Ramos (cell line): ENCODE measurements around the gene CENPO.

Experiments
- in situ Hi-C: fragments of 300-500 bp; cut with MboI; formaldehyde crosslinking; loops from one replicate; pipeline ENCODE4 v1.14.3; 2022; ENCODE audit warnings: low sequenced_read_pairs; ENCODE audit not compliant: unreplicated experiment

CENPO gene

DNA sequence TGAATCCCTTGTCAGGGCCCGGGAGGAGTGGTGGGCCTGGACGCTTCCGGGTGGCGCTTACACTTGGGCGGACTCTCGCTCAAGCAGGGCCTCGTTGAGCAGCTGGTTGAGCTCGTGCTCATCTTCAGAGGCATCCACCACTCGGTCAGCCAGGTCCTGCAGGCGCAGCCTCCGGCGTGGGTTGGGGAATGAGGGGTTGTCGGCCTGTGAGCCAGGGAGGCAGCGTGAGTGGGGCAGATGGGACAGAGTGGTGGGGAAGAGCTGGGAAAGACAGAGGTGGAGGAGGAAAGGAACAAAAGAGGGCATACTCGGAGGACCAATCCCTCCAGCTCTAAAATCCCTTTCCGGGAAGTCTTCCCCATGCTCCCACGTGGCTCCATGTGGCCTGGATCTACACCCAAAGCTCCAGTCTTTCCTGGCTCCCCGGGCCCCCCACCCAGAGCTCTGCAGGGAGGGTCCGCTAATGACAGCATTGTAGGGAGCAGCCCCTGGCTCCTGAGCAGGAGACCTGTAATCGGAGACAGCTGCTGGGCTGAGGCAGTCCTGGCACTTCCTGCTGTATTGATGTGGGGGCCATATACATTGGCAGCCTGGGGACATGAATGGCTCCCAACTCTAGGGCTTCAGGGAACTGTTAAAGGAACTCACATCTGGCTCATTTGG is 41.6 kb downstream of the CENPO start:
- in situ Hi-C loops, result loop anchor here (10.0 kb wide), 1 partner anchor 420 kb away; no protein-coding TSS in a partner anchor

DNA sequence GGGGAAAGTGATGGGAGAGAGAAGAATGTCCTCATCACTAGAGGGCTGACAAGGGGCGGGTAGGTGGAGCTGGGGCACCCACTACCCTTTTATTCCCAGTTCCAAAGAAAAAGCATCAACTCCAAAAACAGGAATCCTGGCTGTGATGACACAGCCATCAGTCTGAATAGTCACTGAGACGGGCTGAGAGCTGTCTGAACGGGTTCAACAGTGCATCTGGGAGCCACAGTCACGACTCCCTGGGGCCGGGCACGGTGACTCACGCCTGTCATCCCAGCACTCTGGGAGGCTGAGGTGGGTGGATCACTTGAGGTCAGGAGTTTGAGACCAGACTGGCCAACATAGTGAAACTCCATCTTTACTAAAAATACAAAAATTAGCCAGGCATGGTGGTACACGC is 42.2 kb downstream of the CENPO start:
- in situ Hi-C loops, result loop anchor here (10.0 kb wide), 1 partner anchor 421 kb away; no protein-coding TSS in a partner anchor

DNA sequence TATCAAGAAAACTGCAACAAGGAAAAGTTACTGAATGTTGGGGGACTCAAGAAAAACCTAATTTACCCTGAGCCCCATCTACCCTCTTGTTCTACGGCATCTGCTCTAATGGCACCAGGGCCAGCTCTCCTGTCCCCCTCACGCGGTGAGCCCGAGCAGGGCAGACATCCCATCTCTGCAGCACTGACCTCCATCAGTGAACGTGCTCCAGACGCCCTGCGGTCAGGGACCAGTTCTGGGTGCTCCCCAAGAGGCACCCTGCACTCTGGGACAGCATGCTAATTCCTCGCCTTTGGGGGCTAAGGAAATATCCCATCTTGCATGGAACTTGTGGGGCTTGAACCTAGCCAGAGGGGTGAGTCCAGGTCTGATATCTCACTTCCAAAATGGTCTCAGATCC is 43.0 kb downstream of the CENPO start:
- in situ Hi-C loops, result loop anchor here (10.0 kb wide), 1 partner anchor 421 kb away; no protein-coding TSS in a partner anchor

DNA sequence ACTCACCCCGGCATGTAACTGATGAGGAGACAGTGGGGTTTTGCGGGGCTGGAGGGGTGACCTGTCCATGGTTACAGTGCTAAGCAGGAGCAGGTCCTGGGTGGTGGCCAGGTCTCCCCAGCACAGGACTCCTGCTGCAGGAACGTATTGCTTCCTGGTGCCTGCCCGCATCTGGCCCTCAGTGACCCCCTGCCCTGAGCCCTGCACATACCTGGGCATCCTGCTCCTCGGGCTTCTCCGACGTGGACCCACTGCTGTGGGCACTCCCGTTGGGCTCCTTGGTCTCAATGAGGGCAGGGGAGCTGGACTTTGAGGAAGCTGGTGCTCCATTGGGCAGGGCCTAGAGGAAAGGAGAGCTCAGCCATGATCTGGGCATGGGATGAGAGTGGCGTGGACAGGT is 43.5 kb downstream of the CENPO start:
- in situ Hi-C loops, result loop anchor here (10.0 kb wide), 1 partner anchor 422 kb away; no protein-coding TSS in a partner anchor

DNA sequence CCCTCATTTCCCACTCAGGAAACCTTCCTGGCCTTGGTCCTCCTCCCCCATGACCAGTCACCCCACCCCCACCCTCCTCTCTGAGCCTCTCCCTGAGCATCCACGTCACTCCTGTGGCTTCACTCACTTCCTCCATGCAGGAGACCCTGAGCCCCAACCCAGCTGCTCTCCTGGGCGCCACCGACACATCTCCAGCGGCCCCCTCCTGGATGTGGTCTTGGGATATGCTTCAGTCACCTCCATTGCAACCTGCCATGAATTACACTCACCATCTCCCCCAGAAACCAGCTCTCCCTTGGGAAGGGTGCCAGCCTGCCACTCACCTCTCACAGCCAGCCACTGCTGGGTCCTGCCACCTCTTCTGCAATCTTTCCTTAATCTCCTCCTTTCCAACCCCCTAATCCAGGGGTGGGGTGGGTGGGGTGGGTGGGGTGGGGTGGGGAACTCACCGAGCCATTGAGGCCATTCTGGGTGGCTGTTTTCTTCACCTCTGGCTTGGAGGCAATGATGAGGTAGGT is 44.8 kb downstream of the CENPO start:
- in situ Hi-C loops, result loop anchor here (10.0 kb wide), 1 partner anchor 423 kb away; no protein-coding TSS in a partner anchor

DNA sequence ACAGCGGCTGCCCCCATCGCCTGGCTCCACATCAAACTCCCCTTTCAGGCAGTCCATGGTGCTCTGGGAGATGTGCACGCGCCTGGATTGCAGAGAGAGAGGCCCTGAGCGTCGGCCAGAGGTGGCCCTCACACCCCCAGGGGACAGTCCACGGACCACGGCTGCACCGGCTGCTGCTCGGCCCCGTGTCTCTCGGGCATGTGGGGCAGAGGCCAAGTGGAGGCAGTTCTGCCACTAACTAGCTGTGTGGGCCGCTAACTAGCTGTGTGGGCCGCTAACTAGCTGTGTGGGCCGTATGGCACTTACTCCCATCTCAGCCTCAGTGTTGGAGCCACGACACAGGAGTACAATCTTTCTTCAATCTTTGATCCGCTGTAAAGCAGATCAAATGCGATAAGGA is 45.3 kb downstream of the CENPO start:
- in situ Hi-C loops, result loop anchor here (10.0 kb wide), 1 partner anchor 424 kb away; no protein-coding TSS in a partner anchor

DNA sequence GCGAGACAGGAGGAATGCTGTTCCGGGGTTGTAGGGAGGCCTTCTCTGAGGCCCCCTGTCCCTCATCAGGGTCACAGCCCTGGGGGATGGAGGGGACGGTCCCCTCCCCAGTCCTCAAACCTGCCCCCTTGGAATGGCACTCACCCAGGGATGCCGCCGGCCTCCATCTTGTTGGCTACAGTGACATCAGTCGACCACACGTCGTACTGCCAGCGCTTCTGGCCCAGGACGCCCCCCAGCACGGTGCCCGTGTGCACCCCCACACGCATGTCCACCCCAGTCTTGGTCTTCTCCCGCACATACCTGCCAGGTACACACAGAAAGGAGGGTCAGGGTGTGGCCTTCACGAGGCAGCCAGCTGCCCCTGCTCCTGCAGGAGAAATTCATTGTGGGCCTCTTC is 46.5 kb downstream of the CENPO start:
- in situ Hi-C loops, result loop anchor here (10.0 kb wide), 1 partner anchor 425 kb away; no protein-coding TSS in a partner anchor

DNA sequence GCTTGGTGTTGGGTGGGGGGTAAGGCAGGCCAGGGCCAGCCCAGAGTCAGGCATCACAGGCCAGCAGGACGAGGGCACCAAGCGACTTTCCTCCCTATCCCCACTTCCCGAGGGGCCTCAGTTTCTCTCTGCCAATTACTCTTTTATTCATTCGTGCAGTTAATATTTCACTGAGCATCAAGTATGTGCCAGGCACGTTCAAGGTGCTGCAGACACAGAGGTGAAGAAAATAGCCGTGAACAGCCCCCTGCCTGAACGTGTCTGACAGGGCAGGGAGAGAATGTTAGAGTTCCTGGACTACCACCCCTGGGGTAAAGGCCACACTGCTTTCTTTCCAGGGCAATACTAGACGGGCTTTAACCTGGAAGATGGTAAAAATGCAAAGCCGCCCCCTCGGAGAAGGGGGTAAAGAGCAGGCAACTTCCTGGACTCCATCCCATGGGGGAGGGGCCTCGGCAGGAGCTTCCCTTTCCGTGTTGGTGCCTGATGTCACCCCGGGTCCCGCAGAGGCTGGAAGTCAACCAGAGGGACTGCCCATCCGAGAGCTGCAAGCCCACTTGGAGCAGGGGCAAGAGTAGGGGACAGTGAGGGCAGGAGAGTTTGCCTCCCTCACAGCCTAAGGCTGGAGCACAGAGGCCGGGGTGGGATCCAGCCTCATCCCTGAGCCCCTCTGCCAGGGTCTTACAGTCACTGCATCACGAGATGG is 47.1 kb downstream of the CENPO start:
- in situ Hi-C loops, result no loop called here

DNA sequence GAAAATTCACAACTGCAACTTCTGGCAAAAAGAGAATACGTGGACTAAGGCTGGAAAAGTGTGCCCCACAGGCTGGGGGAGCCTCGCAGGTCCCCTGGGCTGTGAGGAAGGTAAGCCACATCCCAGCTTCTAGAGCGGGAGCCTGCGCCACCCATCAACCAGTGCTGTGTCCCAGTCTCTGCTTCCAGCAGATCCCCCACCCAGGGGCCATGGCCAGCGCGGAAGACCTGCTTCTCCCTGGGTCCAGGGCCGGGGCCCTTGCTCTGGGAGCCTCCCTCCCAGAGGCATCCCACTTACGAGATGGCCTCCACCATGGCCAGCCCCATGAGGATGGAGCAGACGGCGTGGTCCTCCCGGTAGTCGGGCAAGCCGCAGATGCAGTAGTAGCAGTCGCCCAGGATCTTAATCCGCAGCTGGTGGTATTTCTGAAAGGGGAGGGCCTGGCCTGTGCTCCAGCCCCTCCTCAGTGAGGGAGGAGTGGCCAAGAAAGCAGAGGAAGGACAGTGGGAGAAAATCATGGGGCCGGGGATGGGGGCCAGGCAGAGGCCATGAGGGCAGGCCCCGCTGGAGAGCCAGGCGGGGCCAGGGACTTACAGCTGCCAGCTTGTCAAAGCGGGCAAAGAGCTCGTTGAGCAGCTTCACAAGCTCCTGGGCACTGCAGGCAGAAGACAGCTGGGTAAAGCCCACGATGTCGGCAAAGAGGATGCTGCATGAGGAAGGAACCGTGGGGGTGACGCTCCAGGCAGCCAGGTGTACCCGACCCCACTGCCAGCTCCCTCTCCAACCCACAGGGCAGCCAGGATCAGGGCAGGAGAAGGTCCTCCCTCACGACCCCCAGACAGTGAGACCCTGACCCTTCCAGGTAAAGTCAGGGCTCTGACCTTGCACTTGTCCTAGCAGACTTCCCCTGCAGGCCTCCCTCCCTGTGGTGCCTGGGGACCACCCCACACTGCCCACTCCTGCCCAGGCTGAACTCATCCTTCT is 48.0 kb downstream of the CENPO start:
- in situ Hi-C loops, result no loop called here

DNA sequence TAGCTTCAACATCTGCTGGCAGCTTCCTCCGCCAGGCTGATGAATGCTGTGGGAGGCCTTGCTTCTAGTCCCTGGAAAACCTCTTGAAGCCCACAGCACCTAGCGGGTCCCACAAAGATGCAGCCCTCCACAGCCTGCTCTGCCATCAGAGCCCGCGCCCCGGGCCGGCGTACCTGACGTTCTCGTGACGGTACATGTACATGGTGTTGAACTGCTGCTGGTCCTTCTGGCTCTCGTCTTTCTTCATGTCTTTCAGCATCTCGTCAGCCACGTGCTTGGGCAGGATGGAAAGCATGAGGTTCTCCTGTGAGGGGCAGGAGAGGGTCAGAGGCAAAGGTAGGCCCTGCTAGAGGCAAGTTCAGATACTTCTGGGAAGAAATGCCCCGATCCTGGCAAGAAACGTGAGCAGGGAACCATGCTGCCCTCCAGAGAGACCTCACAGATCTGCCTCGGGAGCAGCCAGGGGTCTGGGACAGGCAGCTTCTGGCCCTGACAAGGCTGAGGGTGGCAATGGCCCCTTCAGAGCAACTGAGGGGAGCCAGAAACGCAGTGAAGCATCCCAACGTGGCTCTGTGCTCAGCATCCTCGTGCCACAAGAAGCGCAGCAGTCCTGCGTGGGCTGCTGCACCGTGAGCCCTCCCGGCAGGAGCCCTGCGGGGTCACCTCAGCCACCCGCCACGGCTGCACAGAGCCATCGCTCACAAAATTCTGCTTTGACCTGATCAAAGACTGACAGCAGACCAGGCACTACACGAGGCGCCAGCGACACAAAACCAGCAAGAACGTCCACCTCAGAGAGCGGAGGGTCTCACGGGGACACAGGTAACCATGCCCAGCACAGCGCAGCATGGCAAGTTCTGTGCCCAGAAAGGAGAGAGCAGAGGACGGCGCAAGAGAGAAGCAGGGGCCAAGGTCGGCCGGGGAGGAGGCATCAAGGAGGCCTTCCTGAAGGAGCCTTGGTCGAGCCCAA is 49.1 kb downstream of the CENPO start:
- in situ Hi-C loops, result no loop called here

DNA sequence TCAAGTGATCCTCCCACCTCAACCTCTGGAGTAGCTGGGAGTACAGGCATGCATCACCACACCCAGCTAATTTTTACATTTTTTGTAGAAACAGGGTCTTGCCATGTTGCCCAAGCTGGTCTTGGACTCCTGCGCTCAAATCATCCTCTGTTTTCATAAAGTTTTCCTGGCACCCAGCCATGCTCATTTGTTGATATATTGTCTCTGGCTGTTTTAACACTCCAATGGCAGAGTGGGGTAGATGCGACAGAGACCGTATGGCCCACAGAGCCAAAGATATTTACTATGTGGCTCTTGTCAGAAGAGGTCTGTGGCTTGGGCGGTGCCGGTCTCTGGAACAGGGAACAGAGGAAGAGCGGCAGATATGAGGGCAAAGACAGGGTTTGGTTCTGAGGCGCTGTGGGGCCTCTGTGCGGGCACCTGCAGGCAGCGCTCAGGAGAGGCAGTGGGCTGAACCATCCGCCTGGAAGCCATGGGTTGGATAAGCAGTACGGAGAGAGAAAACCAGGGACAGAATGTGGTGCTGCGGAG is 50.2 kb downstream of the CENPO start:
- in situ Hi-C loops, result no loop called here

DNA sequence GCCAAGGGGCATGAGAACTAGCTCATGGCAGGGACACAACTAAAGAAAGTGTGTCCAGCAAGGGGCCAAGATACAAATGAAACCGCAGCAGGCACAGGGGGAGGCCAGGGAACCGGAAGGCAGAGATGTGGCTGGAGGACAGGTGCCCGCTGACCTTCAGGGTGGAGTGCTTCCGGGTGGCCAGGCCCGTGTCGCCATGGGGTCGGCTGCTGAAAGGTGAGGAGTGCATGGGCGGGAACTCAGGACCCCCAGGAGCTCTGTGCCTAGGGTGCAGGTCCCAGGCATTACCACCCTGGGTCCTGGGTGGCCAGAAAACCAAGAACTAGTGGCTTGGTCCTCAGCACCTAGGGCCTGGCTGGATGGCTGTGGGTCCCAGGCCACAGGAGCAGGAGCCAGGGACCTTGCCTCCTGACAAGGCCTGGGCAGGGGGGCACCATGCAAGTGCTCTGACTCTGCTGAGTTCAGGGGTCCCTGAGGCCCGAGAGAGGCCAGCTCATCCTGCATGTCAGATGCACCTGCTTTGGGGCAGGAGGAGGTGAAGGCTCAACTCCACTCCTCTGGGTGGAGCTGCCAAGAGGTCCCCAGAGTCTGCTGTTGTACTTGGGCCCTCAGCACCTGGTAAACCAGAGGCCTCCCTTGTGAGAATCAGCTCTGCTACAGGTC is 50.9 kb downstream of the CENPO start:
- in situ Hi-C loops, result no loop called here

DNA sequence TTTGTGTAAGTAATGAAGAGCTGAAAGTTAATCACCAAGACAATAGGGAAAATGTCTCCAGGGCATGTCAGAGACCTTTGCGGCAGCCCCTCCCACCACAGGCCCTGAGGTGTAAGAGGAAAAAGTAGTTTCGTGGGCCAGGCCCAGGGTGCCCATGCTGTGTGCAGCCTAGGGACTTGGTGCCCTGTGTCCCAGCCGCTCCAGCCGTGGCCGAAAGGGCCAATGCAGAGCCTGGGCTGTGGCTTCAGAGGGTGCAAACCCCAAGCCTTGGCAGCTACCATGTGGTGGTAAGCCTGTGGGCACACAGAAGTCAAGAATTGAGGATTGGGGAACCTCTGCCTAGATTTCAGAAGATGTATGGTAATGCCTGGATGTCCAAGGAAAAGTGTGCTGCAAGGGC is 52.5 kb downstream of the CENPO start:
- in situ Hi-C loops, result no loop called here

DNA sequence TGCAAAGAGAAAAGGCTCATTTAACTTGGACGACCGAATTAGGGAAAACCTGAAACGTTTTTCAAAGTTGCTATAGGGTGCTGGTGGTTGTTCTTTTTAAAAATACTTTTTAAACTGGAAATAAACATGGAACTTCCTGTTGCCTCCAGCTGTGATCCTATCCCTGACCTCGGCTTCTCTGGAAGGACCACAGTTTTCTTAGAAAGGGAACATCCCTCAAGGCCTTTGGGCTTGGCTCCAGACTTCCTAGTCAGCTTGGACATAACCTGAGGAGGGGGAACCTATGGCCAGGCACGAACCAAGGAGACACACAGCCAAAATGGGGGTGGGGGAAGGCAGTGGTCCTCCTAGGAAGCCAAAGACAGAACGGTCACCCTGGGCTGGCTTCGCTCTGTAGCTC is 57.7 kb downstream of the CENPO start:
- in situ Hi-C loops, result no loop called here

DNA sequence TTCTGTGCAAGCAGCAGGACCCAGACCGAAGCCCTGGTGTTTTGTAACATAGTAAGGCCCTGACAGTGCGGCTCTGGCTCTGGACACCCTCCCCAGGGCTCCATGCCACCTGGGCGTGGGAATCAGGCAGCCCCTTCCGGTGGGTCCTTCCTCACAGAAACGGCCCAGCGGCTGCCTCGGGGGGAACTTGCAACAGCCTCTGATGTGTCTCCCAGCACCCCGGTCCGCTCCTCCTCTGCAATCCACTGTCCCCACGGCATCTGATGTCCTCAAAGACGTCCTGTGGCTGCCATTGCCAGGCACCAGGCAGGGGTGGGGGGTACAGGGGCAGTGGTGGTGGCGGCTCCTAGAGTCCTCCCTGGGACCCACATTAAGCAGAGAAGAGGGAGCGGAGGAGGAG is 58.8 kb downstream of the CENPO start:
- in situ Hi-C loops, result no loop called here

DNA sequence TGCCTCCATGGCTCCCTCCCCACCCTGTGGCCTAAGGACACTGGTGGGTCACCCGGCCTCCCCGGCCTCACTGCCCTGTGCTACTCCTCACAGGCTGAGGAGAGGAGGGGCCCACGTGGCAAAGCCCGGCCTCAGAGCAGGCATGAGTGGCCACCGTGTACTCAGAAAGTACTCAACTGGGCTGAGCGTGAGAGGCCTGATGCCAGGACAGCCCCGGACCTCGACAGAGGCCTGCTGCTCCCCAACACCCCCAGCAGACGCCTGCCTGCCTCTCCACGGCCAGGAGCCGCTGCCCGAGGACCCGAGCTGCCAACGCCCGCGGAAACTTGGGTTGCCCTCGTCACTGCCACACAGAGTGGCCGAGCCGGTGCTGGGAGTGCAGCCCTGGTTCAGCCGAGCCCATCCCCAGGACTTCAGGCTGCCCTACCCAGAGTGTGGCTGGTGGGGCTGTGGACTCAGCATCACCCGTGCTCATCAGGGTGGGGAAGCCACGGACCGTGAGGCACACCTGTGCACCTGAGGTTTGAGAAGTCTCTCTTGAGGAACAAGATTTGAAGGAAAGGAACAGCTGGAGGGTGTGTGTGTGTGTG is 59.3 kb downstream of the CENPO start:
- in situ Hi-C loops, result no loop called here

DNA sequence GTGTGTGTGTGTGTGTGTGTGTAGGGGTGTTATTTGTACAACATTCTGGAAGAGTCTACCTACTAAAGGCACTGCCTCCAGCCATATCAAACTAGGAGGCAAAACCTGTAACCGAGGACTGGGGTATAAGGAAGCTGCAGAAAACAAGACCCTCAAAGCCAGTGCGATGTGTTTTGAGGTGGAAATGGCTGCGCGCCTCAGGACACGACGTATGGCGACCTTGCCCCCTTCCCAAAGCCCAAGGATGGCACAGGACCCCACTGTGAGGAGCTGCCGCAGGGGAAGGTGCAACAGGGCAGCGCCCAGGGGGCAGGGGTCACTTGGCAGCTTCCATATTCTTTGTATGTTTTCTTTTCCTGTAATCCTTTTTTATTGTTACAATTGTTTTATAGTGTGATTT is 59.8 kb downstream of the CENPO start:
- in situ Hi-C loops, result no loop called here

DNA sequence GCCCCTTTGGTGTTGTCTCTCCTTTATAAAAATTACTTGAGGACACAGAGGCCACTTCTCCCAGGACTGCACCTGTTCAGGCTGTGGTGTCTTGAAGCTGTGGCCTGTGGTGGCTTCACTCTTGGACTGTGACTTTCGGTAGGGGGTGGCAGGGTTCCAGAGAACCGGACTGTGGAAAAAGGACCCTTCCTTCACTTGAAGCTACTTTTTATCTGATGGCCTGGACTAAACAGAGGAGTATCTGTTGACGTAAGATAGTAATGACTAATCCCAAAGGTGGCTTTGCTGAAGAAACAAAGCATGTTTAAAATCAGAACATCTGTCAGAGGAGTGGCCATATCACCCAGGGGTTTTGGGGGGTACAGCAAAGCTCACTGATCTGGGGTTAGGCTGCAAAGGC is 60.8 kb downstream of the CENPO start:
- in situ Hi-C loops, result no loop called here
